Renal cortical epithelial cell (primary cell): ENCODE results near the gene CHRNA3. TPM values are rescaled to one million over a fixed set of nuclear protein-coding genes. Genes with fewer than 3 reads are reported as not detected.
"Not testable (repeated sequence)": the region's sequence is repeated elsewhere in the genome, so short reads cannot be mapped to it uniquely, and the experiment has no call there.

Experiments
- DNase-seq: peaks from one replicate; pipeline ENCODE4 v3.0.0-alpha.2; 2011; ENCODE audit warnings: low read depth
- total RNA-seq: library from RNA; depleted of rRNA; stranded (reverse); fragments of >200 nt; gene quantifications from 2 replicates; pipeline ENCODE4 v1.2.3, GENCODE V29; 2014

Gene CHRNA3
- total RNA-seq, 1 donor from 2014 or later = not detected

GRCh38 chr15:78560201-78560600, 60.6 kb downstream of the CHRNA3 start:
- DNase-seq = not testable (repeated sequence)

DNA sequence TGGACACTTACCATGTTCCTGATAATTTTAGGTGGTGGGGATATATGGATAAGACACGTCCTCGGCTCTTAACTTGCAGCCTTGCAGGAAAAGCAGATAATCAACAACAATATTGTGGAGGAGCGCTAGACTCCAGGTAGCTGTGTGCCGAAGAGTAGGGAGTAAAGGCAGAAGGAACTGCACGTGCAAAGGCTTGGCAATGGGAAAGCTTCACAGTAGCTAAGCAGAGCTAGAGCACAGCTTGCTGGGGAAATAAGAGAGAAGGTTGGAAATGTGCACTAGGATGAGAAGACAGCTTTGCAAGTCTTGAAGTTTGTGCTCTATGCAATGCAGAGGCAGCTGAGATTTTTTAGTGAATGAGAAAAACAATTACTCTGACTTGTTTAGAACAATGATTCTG, 68.2 kb downstream of the CHRNA3 start:
- no peak for DNase-seq

GRCh38 chr15:78551902-78552301, 68.9 kb downstream of the CHRNA3 start:
- no peak for DNase-seq

GRCh38 chr15:78550815-78551214, 70.0 kb downstream of the CHRNA3 start:
- DNase-seq = no peak

- no peak for DNase-seq
Measured at GRCh38 chr15:78550194-78550593, 70.6 kb downstream of the CHRNA3 start.

Other genes starting within 250 kb of the CHRNA3 start
- gene IREB2, start 182.8 kb downstream of the CHRNA3 start, total RNA-seq = 68.5 and 70.2 TPM in 2 replicates
- 1.9 and 4.8 TPM in 2 replicates for gene HYKK, start 113.4 kb downstream of the CHRNA3 start, total RNA-seq
- 266 and 558 TPM in 2 replicates for gene PSMA4, start 80.6 kb downstream of the CHRNA3 start, total RNA-seq
- gene CHRNA5, start 55.5 kb downstream of the CHRNA3 start, total RNA-seq = 4.1 and 6.6 TPM in 2 replicates
- gene CHRNB4, start 20.2 kb upstream of the CHRNA3 start, total RNA-seq = 0.15 TPM in 1 of 2 replicates, not detected in the other
- 4.5 and 9.9 TPM in 2 replicates for gene ADAMTS7, start 190.5 kb upstream of the CHRNA3 start, total RNA-seq